ENCODE results near the gene DMXL1.

The DMXL1 gene

GRCh38 chr5:119292701-119293515 lies 222.0 kb downstream of the DMXL1 start:
- H3K27ac ChIP-seq: no peak overlapping the region
- TF ChIP-seq CTCF (conservative IDR thresholded peaks at IDR 0.05): no peak
- TF ChIP-seq ZFX (IDR thresholded peaks at IDR 0.05): no peak

- no peak for TF ChIP-seq CTCF (conservative IDR thresholded peaks at IDR 0.05)
- no peak for TF ChIP-seq ZFX (IDR thresholded peaks at IDR 0.05)
- H3K27ac ChIP-seq: no peak overlapping the region
These were observed 222.6 kb downstream of the DMXL1 start for GRCh38 chr5:119293516-119293829.
